Caco-2 (cell line): Measurements from ENCODE around the gene INAFM2. TPM values are rescaled to one million over a fixed set of nuclear protein-coding genes. Genes with fewer than 3 reads are reported as not detected.

Experiments
- BruUV-seq: library from RNA; stranded (reverse); fragments of 400-500 nt; replicated peaks from 2 replicates; lab custom pipeline; 2021; lab: Mats Ljungman, UMichigan
- CTCF ChIA-PET: fragments of 300-600 bp; sonication (Branson Sonifier 250); formaldehyde crosslinking; loops from one replicate; lab custom pipeline; 2022; ENCODE audit warnings: antibody characterized with exemption; lab: Charles Lee
- POLR2A ChIA-PET: fragments of 300-600 bp; sonication (Branson Sonifier 250); formaldehyde crosslinking; loops from one replicate; lab custom pipeline; 2022; ENCODE audit warnings: antibody characterized with exemption; lab: Charles Lee
- DNase-seq, 2 experiments: peaks; one replicate each; pipeline versions ENCODE4 v3.0.0 to v3.0.0-alpha.2; 2020 to 2022
- H3K27me3 ChIP-seq: replicated peaks from 2 replicates; pipeline ENCODE4 v1.6.0; 2011; ENCODE audit warnings: low read length; ENCODE audit not compliant: control insufficient read depth, insufficient read depth
- H3K36me3 ChIP-seq: 2 replicates; pipeline ENCODE4 v1.5.1; 2011; ENCODE audit warnings: low read length; ENCODE audit not compliant: control insufficient read depth, insufficient read depth
- H3K4me1 ChIP-seq: fragments of 250-450 bp; sonication (Bioruptor Pico); 2 replicates; pipeline ENCODE4 v1.5.1; 2020; ENCODE audit warnings: mild to moderate bottlenecking
- H3K4me3 ChIP-seq: 2 replicates; pipeline ENCODE4 v1.5.1; 2011; ENCODE audit warnings: low read depth, mild to moderate bottlenecking, control low read depth, low read length
- H3K9me3 ChIP-seq: fragments of 250-450 bp; sonication (Bioruptor Pico); 2 replicates; pipeline ENCODE4 v1.5.1; 2020; ENCODE audit warnings: mild to moderate bottlenecking, moderate library complexity
- H3K27ac Mint-ChIP-seq: one replicate; pipeline ENCODE4 v1.8.0; 2022; ENCODE audit warnings: mixed read lengths; ENCODE audit not compliant: unreplicated experiment
- H3K27me3 Mint-ChIP-seq: one replicate; pipeline ENCODE4 v1.8.0; 2022; ENCODE audit warnings: mixed read lengths; ENCODE audit not compliant: insufficient read depth, unreplicated experiment
- H3K36me3 Mint-ChIP-seq: one replicate; pipeline ENCODE4 v1.8.0; 2022; ENCODE audit warnings: mild to moderate bottlenecking, mixed read lengths; ENCODE audit not compliant: insufficient read depth, unreplicated experiment
- H3K4me1 Mint-ChIP-seq: one replicate; pipeline ENCODE4 v1.8.0; 2022; ENCODE audit warnings: low read depth, mixed read lengths; ENCODE audit not compliant: unreplicated experiment
- H3K4me3 Mint-ChIP-seq: one replicate; pipeline ENCODE4 v1.8.0; 2022; ENCODE audit warnings: mild to moderate bottlenecking, moderate library complexity, mixed read lengths; ENCODE audit not compliant: unreplicated experiment
- H3K9me3 Mint-ChIP-seq: one replicate; pipeline ENCODE4 v1.8.0; 2022; ENCODE audit warnings: mixed read lengths; ENCODE audit not compliant: unreplicated experiment
- CTCF ChIP-seq, 2 experiments: fragments of 200-600 bp in 1 of 2; IDR thresholded peaks; 1 replicate in 1 of 2; 2 replicates in 1 of 2; pipeline versions ENCODE4 v1.5.1 to v1.8.0; 2011 to 2022; ENCODE audit warnings: antibody characterized with exemption in 1 of 2, control low read depth in 1 of 2, inconsistent platforms in 1 of 2, low read depth in 1 of 2, low read length in 1 of 2, mild to moderate bottlenecking in 1 of 2, moderate library complexity in 1 of 2; ENCODE audit not compliant: insufficient read depth in 1 of 2, severe bottlenecking in 1 of 2, unreplicated experiment in 1 of 2
- intact Hi-C: fragments of 100-400 bp; cut with micrococcal nuclease; formaldehyde crosslinking; loops from one replicate; pipeline ENCODE4 v1.10.0; 2022; ENCODE audit not compliant: unreplicated experiment
- total RNA-seq: library from RNA; stranded (reverse); gene quantifications from 2 replicates; pipeline ENCODE4 v1.2.3, GENCODE V29; 2022

Gene INAFM2
- total RNA-seq, 1 experiment from 2014 or later: 13.4 TPM

DNA sequence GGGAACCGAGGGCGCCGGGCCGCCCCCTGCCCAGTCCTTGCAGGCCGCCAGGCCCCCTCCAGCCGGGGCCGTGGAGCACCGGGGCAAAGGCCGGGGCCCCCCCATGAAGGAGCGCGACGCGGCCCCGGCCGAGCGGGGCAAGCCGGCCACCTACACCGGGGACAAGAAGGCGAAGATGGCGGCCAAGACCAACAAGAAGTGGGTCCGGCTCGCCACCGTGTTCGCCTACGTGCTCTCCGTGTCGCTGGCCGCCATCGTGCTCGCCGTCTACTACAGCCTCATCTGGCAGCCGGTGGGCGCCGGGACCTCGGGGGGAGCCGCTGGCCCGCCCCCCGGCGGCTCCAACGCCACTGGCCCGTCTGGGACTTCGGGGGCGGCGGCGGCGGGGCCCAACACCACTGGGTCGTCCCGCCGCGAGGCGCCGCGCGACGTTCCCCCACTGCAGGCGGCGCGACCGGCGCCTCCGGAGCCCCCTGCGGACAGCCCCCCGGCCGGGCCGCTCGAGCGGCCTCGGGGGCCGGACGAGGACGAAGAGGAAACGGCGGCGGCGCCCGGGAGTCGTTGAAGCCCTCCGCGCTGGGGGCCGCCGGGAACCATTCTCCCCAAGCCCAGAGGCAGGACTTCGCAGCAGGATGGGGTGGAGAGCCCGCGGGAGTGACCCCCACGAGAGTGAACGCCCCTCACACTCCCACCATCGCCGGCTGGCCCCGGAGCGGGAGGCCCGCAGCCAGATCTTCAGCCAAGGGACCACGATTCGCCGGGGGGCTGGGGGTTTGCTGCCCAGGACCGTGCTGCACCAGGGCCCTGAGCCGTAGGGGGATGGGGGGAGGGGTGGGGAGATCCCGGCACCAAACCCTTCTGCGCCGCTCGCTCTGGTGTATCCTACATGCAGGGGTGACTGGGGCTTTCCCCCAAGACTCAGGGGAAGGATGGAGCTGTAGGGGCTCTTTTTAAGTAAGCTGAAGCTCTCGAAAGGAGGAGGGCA lies 753 bp downstream of the INAFM2 start:
- ChIA-PET CTCF (interaction anchor here (1.4 kb wide), 3 partner anchors 11 to 45 kb away, joined by 5 to 6 read pairs (median 5); no protein-coding TSS in a partner anchor), POLR2A (no interaction called here)
- no peak for TF ChIP-seq CTCF (IDR thresholded peaks at IDR 0.05; ENCODE audit: insufficient read depth in 1 of 2, low read depth in 1 of 2, low read length in 1 of 2, severe bottlenecking in 1 of 2, unreplicated experiment in 1 of 2)
- Mint-ChIP-seq H3K27me3 (no peaks in the 10 kb centered on the region), H3K4me3 (peak overlapping the region; percentile 66), H3K27ac (no peak overlapping the region), H3K36me3 (peaks cover 6% of the 10 kb centered on the region), H3K9me3 (no peaks in the 10 kb centered on the region), H3K4me1 (peaks cover 25% of the 10 kb centered on the region)
- DNase-seq: peak in 1 of 2 experiments; percentile 29
- no peaks in the 10 kb centered on the region for H3K27me3 ChIP-seq
- BruUV-seq: no TSS peak
- H3K4me3 ChIP-seq: peak overlapping the region; percentile 74
- intact Hi-C loops: loop anchor here (5.0 kb wide), 1 partner anchor 98 kb away; no protein-coding TSS in a partner anchor
- H3K9me3 ChIP-seq: no peaks in the 10 kb centered on the region
- H3K36me3 ChIP-seq: peaks cover 1% of the 10 kb centered on the region; the same call in 1 of the 2 replicates
- peaks cover 20% of the 10 kb centered on the region for H3K4me1 ChIP-seq

DNA sequence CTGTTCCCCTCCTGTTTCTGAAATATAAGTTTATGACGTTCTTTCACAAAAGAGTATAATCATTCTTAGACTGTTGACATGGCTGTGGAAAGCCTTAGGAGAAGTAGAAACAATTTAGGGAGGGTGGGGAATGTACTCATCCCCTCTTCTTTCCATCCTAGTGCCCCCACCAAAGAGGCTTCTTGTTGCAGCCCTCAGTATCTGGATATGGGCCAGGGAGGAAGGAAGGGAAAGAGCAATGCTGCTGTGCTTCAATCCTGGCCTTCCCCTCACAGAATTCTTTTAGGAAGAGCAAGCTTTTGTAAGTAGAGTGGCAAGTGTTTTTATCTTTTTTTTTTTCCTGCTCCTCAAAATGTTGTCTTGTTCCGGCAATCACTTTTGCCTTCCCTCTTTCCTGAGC lies 1.7 kb downstream of the INAFM2 start:
- peaks cover 20% of the 10 kb centered on the region for H3K4me1 ChIP-seq
- peak overlapping the region; percentile 74; the same call in 1 of the 2 replicates for H3K4me3 ChIP-seq
- POLR2A ChIA-PET: no interaction called here

More for the DNA sequence above, 1.7 kb downstream of the INAFM2 start:
- Mint-ChIP-seq H3K4me3 (peak overlapping the region; percentile 66), H3K36me3 (peaks cover 6% of the 10 kb centered on the region), H3K4me1 (peaks cover 21% of the 10 kb centered on the region), H3K27me3 (no peaks in the 10 kb centered on the region), H3K27ac (no peak overlapping the region), H3K9me3 (no peaks in the 10 kb centered on the region)
- H3K36me3 ChIP-seq: peaks cover 1% of the 10 kb centered on the region; the same call in 1 of the 2 replicates
- intact Hi-C loops: no loop called here
- no peak for DNase-seq
- no peaks in the 10 kb centered on the region for H3K9me3 ChIP-seq
- CTCF ChIA-PET: interaction anchor here (1.4 kb wide), 2 partner anchors 10 to 12 kb away, joined by 5 to 6 read pairs; no protein-coding TSS in a partner anchor
- BruUV-seq: no TSS peak
- TF ChIP-seq CTCF (IDR thresholded peaks at IDR 0.05; ENCODE audit: insufficient read depth in 1 of 2, low read depth in 1 of 2, low read length in 1 of 2, severe bottlenecking in 1 of 2, unreplicated experiment in 1 of 2): no peak
- no peaks in the 10 kb centered on the region for H3K27me3 ChIP-seq
